Endodermal cell (in vitro differentiated cells): ENCODE results near the gene ATAD3A. TPM values are rescaled to one million over a fixed set of nuclear protein-coding genes. Genes with fewer than 3 reads are reported as not detected.
"Not testable (repeated sequence)": the region's sequence is repeated elsewhere in the genome, so short reads cannot be mapped to it uniquely, and the experiment has no call there.

Experiments used
- DNase-seq: peaks from one replicate; pipeline ENCODE4 v3.0.0-alpha.2; 2017
- H3K27ac ChIP-seq: 2 replicates; pipeline ENCODE4 v1.5.1; 2013; ENCODE audit warnings: mild to moderate bottlenecking, low read depth, low read length, moderate library complexity
- H3K27me3 ChIP-seq: 2 replicates; pipeline ENCODE4 v1.6.1; 2013; ENCODE audit warnings: mild to moderate bottlenecking, low read length, moderate library complexity; ENCODE audit not compliant: insufficient read depth, control insufficient read depth, poor library complexity, severe bottlenecking
- H3K36me3 ChIP-seq: 2 replicates; pipeline ENCODE4 v1.7.0; 2013; ENCODE audit warnings: mild to moderate bottlenecking, low read length, moderate library complexity; ENCODE audit not compliant: control insufficient read depth, insufficient read depth
- H3K4me1 ChIP-seq: one replicate; pipeline ENCODE4 v1.7.0; 2013; ENCODE audit warnings: low read length; ENCODE audit not compliant: control insufficient read depth, insufficient read depth
- H3K4me3 ChIP-seq: 2 replicates; pipeline ENCODE4 v1.5.1; 2013; ENCODE audit warnings: mild to moderate bottlenecking, low read length, moderate library complexity
- H3K9ac ChIP-seq: 2 replicates; pipeline ENCODE4 v1.6.1; 2013; ENCODE audit warnings: mild to moderate bottlenecking, low read length, moderate library complexity; ENCODE audit not compliant: poor library complexity, severe bottlenecking; ENCODE audit errors: extremely low read depth
- H3K9me3 ChIP-seq: 2 replicates; pipeline ENCODE4 v1.6.1; 2013; ENCODE audit warnings: mild to moderate bottlenecking, low read length, moderate library complexity; ENCODE audit not compliant: control insufficient read depth
- H3K27ac Mint-ChIP-seq: 2 replicates; pipeline ENCODE4 v1.8.0; 2020; ENCODE audit warnings: mixed read lengths
- H3K27me3 Mint-ChIP-seq: 2 replicates; pipeline ENCODE4 v1.8.0; 2021; ENCODE audit warnings: mild to moderate bottlenecking, mixed read lengths; ENCODE audit not compliant: insufficient read depth
- H3K36me3 Mint-ChIP-seq: 2 replicates; pipeline ENCODE4 v1.8.0; 2020; ENCODE audit warnings: low read depth, mixed read lengths
- H3K4me1 Mint-ChIP-seq: 2 replicates; pipeline ENCODE4 v1.8.0; 2020; ENCODE audit warnings: mixed read lengths
- H3K4me3 Mint-ChIP-seq: 2 replicates; pipeline ENCODE4 v1.8.0; 2020; ENCODE audit warnings: mild to moderate bottlenecking, moderate library complexity, mixed read lengths
- H3K9me3 Mint-ChIP-seq: 2 replicates; pipeline ENCODE4 v1.8.0; 2020; ENCODE audit warnings: mild to moderate bottlenecking, mixed read lengths
- WGBS, 2 experiments: methylation state at CpG; one replicate each; pipeline versions ENCODE4 v1.1.5 to v1.1.7; 2013; ENCODE audit warnings: missing lambda C conversion rate in 2 of 2, mixed read lengths in 1 of 2; ENCODE audit not compliant: insufficient coverage in 1 of 2, insufficient read length in 1 of 2; 5-methylcytosine and 5-hydroxymethylcytosine counted together
- total RNA-seq, 2 donors: library from RNA; stranded (reverse); fragmentation: NEBNext Ultra II Directional in 1 of 2; extraction: Animal tissue kit (Norgen Biotek cat#: 25700) in 1 of 2; gene quantifications; 2 replicates in 1 of 2; 3 replicates in 1 of 2; pipeline ENCODE4 v1.2.1, GENCODE V29; 2021

Gene ATAD3A
- total RNA-seq, 2 donors from 2014 or later: 42.8 to 47.6 TPM

- H3K4me3 ChIP-seq, H3K4me1 Mint-ChIP-seq, H3K4me3 Mint-ChIP-seq, H3K9me3 Mint-ChIP-seq, H3K9ac ChIP-seq, H3K27ac Mint-ChIP-seq, DNase-seq, H3K9me3 ChIP-seq, H3K4me1 ChIP-seq, H3K27me3 Mint-ChIP-seq, H3K27me3 ChIP-seq, H3K27ac ChIP-seq: not testable (repeated sequence)
- 96 to 97% methylated on average over 25 to 31 of the region's 31 CpGs for WGBS, 2 experiments
- peaks cover 10% of the 10 kb centered on the region for H3K36me3 ChIP-seq
- H3K36me3 Mint-ChIP-seq: peaks cover 43% of the 10 kb centered on the region
Measured at GRCh38 chr1:1523226-1523625, 11.3 kb downstream of the ATAD3A start.

- not testable (repeated sequence) for H3K27me3 ChIP-seq, H3K9me3 ChIP-seq, H3K27ac Mint-ChIP-seq, H3K4me1 Mint-ChIP-seq, H3K36me3 ChIP-seq, H3K9me3 Mint-ChIP-seq, H3K27me3 Mint-ChIP-seq, H3K4me1 ChIP-seq, H3K9ac ChIP-seq, H3K27ac ChIP-seq, H3K4me3 Mint-ChIP-seq, H3K4me3 ChIP-seq, DNase-seq
- peaks cover 41% of the 10 kb centered on the region for H3K36me3 Mint-ChIP-seq
- 90 to 96% methylated on average over 7 to 16 of the region's 17 CpGs for WGBS, 2 experiments
Measured at GRCh38 chr1:1523651-1524050, 11.7 kb downstream of the ATAD3A start.

DNA sequence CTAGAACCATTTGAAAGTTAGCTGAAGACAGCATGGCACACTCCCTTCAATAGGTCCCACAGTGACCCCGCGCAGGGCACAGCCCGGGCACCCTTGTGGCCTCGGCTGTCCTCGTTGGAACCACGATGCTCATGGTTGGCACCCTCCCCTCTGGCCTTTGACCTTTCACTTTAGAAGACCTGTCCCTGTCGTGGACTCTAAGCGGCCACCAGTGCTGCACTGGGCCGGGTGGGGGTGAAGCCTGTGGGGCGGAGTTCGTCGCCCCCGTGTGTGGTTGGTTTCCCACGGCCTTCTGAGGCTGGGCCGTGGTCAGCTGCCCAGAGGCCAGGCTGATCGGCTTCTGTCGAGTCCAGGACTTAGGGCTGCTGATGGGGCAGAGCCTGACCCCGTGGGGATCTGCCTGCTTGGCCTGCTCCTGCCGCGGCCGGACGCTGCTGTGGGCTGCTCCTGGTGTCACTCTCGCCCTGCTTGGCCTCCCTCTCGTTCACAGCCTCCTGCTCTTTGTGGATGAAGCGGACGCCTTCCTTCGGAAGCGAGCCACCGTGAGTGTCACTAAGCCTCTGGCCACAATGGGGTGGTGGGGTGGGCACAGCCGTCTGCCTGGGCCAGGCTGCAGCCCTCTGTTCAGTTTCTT is 12.9 kb downstream of the ATAD3A start:
- H3K9me3 Mint-ChIP-seq, H3K4me3 ChIP-seq, H3K4me3 Mint-ChIP-seq, H3K27ac Mint-ChIP-seq, H3K27ac ChIP-seq, H3K4me1 Mint-ChIP-seq, DNase-seq, H3K9ac ChIP-seq, H3K27me3 Mint-ChIP-seq, H3K9me3 ChIP-seq, H3K4me1 ChIP-seq, H3K27me3 ChIP-seq: not testable (repeated sequence)
- 98 to 99% methylated on average over 20 to 30 of the region's 30 CpGs for WGBS, 2 experiments
- peaks cover 48% of the 10 kb centered on the region for H3K36me3 Mint-ChIP-seq
- H3K36me3 ChIP-seq: peaks cover 15% of the 10 kb centered on the region

DNA sequence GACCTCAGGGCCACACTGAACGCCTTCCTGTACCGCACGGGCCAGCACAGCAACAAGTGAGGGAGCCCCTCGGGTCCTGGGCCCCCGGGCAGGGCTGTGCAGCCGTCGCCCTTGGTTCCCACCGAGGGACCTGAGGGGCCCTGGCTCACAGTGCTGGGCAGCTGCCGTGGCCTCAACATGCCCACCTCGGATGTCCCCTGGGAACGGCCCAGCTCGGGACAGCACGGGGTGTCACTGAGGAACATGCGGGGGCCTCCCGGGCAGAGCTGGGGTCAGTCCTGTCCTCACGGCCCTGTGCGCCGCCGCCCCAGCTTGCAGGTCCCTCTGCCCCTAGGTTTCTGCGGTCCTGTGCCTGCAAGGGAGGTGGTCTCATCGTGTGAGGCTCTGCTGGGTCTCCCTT is 14.5 kb downstream of the ATAD3A start:
- DNase-seq, H3K27ac Mint-ChIP-seq: not testable (repeated sequence)

More for the DNA sequence above, 14.5 kb downstream of the ATAD3A start:
- peaks cover 47% of the 10 kb centered on the region for H3K36me3 Mint-ChIP-seq
- H3K27ac ChIP-seq, H3K9me3 Mint-ChIP-seq, H3K27me3 Mint-ChIP-seq, H3K4me3 Mint-ChIP-seq, H3K9ac ChIP-seq, H3K4me1 Mint-ChIP-seq, H3K4me1 ChIP-seq, H3K4me3 ChIP-seq, H3K27me3 ChIP-seq: not testable (repeated sequence)
- 94% methylated on average over 16 of the region's 21 CpGs; no CpG with 5 or more reads in 1 of the 2 experiments for WGBS, 2 experiments
- Histone ChIP-seq H3K36me3 (peaks cover 18% of the 10 kb centered on the region), H3K9me3 (peaks cover 13% of the 10 kb centered on the region)
